DLD1 (cell line): ENCODE measurements around the gene MOBP.
"Not testable (repeated sequence)": the region's sequence is repeated elsewhere in the genome, so short reads cannot be mapped to it uniquely, and the experiment has no call there.

ENCODE experiments used
- in situ Hi-C: cut with HindIII; loops from 2 replicates; pipeline ENCODE4 v1.10.0; 2017; ENCODE audit warnings: low sequenced_read_pairs

The MOBP gene

GRCh38 chr3:39467394-39468107, at the start of gene MOBP:
Gene MOBP (plus strand): TSS chr3:39467680. CDS start chr3:39502070, 34,390 bp downstream.
- in situ Hi-C loops = no loop called here

- in situ Hi-C loops = not testable (repeated sequence)
These were observed 48.8 kb upstream of the MOBP start for GRCh38 chr3:39418556-39419225.

- in situ Hi-C loops = no loop called here
These were observed 47.7 kb upstream of the MOBP start for GRCh38 chr3:39419742-39420315.

- in situ Hi-C loops = no loop called here
These were observed 46.9 kb upstream of the MOBP start for GRCh38 chr3:39420543-39420942.

- in situ Hi-C loops = no loop called here
These were observed 44.0 kb upstream of the MOBP start for GRCh38 chr3:39423436-39423970.

- in situ Hi-C loops = no loop called here
These were observed 41.2 kb upstream of the MOBP start for GRCh38 chr3:39426312-39426711.

- in situ Hi-C loops = no loop called here
These were observed 40.0 kb upstream of the MOBP start for GRCh38 chr3:39427506-39427905.

- in situ Hi-C loops = no loop called here
These were observed 38.7 kb upstream of the MOBP start for GRCh38 chr3:39428745-39429201.

GRCh38 chr3:39429466-39429865, 38.0 kb upstream of the MOBP start:
- in situ Hi-C loops = no loop called here

- in situ Hi-C loops = no loop called here
These were observed 35.1 kb upstream of the MOBP start for GRCh38 chr3:39432342-39432741.

GRCh38 chr3:39433642-39434041, 33.8 kb upstream of the MOBP start:
- in situ Hi-C loops = no loop called here

GRCh38 chr3:39434574-39434973, 32.9 kb upstream of the MOBP start:
- in situ Hi-C loops = no loop called here

GRCh38 chr3:39435006-39435748, 32.3 kb upstream of the MOBP start:
- in situ Hi-C loops = no loop called here

- in situ Hi-C loops = no loop called here
These were observed 28.6 kb upstream of the MOBP start for GRCh38 chr3:39438880-39439279.

- in situ Hi-C loops = no loop called here
These were observed 27.2 kb upstream of the MOBP start for GRCh38 chr3:39440316-39440715.

GRCh38 chr3:39443530-39443929, 23.9 kb upstream of the MOBP start:
- in situ Hi-C loops = no loop called here

- in situ Hi-C loops = no loop called here
These were observed 21.6 kb upstream of the MOBP start for GRCh38 chr3:39445927-39446326.

GRCh38 chr3:39446444-39446843, 21.0 kb upstream of the MOBP start:
- in situ Hi-C loops = no loop called here

- in situ Hi-C loops = no loop called here
These were observed 19.6 kb upstream of the MOBP start for GRCh38 chr3:39447637-39448483.
